ENCODE measurements around the gene USP13. TPM values are rescaled to one million over a fixed set of nuclear protein-coding genes. Genes with fewer than 3 reads are reported as not detected.

USP13 gene
- total RNA-seq, 4 donors from 2014 or later = 17.4 to 19.8 (median 18.2) TPM

DNA sequence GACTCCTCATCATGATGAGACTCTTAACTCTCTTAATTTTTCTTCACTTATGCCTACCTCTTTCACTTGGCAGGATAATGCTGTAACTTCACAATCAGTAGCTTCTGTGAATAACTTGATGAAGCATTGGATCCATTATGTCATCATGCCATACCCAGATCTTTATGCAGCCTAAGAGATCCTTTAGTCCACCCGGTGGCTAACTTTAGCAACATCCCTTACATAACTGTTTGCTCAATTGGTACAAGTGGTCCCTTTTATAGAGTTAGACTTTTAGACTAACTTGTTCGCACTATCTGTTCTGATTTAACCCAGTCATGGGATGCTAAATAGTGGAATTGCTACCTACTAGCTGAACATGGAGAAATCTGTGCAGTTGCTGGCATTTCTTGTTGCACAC, 184.5 kb downstream of the USP13 start:
- DNase-seq = no peak
- Histone ChIP-seq H3K27ac (no peak overlapping the region), H3K4me3 (no peak overlapping the region), H3K9me3 (no peaks in the 10 kb centered on the region), H3K36me3 (no peaks in the 10 kb centered on the region), H3K27me3 (no peaks in the 10 kb centered on the region), H3K4me1 (no peaks in the 10 kb centered on the region)
- TF ChIP-seq, protein P1, sequence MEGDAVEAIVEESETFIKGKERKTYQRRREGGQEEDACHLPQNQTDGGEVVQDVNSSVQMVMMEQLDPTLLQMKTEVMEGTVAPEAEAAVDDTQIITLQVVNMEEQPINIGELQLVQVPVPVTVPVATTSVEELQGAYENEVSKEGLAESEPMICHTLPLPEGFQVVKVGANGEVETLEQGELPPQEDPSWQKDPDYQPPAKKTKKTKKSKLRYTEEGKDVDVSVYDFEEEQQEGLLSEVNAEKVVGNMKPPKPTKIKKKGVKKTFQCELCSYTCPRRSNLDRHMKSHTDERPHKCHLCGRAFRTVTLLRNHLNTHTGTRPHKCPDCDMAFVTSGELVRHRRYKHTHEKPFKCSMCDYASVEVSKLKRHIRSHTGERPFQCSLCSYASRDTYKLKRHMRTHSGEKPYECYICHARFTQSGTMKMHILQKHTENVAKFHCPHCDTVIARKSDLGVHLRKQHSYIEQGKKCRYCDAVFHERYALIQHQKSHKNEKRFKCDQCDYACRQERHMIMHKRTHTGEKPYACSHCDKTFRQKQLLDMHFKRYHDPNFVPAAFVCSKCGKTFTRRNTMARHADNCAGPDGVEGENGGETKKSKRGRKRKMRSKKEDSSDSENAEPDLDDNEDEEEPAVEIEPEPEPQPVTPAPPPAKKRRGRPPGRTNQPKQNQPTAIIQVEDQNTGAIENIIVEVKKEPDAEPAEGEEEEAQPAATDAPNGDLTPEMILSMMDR (IDR thresholded peaks at IDR 0.05) = no peak
- no peak for TF ChIP-seq POLR2A (IDR thresholded peaks at IDR 0.05)
- intact Hi-C loops (cut with DNase I; ENCODE audit: low total_unique reads) = no loop called here

Small RNA genes lying within 50 kb of the gene (small RNA-seq; reads per million reads assigned to genes)
- gene RF01210 = not detected

Other genes starting within 250 kb of the USP13 start
- 100 to 1,000 TPM in 1 of 4 donors, 10 to 100 TPM in 3; 18.2 to 110 (median 47.8) TPM for gene GNB4, start 201.6 kb upstream of the USP13 start, total RNA-seq
- 10 to 100 TPM; 38.7 to 84.5 (median 51.2) TPM for gene ACTL6A, start 90.1 kb upstream of the USP13 start, total RNA-seq
- gene MRPL47, start 48.4 kb upstream of the USP13 start, total RNA-seq = 10 to 100 TPM; 15.6 to 34.8 (median 31.5) TPM
- 100 to 1,000 TPM in 1 of 4 donors, 10 to 100 TPM in 3; 23.1 to 107 (median 60.3) TPM for gene NDUFB5, start 48.2 kb upstream of the USP13 start, total RNA-seq